Stomach (tissue), 4 donors: Measurements from ENCODE around the gene CDYL.

Experiments used
- POLR2A ChIP-seq, 4 donors: fragments of 450-650 bp; IDR thresholded peaks; one replicate each; pipeline ENCODE4 v1.6.1; 2016; ENCODE audit warnings: antibody characterized with exemption in 4 of 4, control low read depth in 2 of 4, mild to moderate bottlenecking in 1 of 4, moderate library complexity in 1 of 4
- TF ChIP-seq, protein P1 (sequence below), 7 experiments: fragments of 450-650 bp in 4 of 7; fragments of 200-600 bp in 3 of 7; sonication (generic) in 3 of 7; IDR thresholded peaks; one replicate each; pipeline ENCODE4 v1.5.1; 2016 to 2019; ENCODE audit warnings: antibody characterized with exemption in 7 of 7, control low read depth in 2 of 7, mild to moderate bottlenecking in 1 of 7

DNA sequence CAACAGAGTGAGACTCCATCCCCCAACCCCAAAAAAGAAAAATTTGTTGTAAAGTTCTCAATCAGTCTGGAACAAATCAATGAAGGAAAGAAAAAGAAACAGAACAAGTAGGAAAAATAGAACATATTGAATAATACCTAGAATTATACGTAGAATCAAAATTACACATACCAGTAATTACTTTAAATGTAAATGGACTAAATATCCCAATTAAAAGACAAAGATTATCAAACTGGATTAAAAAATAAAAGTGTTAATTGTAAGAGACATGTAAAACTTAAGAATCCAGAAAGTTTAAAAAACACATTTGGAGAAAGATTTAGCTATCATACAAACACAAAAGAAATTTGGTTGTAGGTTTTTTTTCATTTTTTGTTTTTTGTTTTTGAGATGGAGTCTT, 12.3 kb upstream of the CDYL start:
- TF ChIP-seq, protein P1, sequence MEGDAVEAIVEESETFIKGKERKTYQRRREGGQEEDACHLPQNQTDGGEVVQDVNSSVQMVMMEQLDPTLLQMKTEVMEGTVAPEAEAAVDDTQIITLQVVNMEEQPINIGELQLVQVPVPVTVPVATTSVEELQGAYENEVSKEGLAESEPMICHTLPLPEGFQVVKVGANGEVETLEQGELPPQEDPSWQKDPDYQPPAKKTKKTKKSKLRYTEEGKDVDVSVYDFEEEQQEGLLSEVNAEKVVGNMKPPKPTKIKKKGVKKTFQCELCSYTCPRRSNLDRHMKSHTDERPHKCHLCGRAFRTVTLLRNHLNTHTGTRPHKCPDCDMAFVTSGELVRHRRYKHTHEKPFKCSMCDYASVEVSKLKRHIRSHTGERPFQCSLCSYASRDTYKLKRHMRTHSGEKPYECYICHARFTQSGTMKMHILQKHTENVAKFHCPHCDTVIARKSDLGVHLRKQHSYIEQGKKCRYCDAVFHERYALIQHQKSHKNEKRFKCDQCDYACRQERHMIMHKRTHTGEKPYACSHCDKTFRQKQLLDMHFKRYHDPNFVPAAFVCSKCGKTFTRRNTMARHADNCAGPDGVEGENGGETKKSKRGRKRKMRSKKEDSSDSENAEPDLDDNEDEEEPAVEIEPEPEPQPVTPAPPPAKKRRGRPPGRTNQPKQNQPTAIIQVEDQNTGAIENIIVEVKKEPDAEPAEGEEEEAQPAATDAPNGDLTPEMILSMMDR (IDR thresholded peaks at IDR 0.05), result no peak
- TF ChIP-seq POLR2A (IDR thresholded peaks at IDR 0.05), result no peak
